ENCODE data around the gene FDXR.

GRCh38 chr17:74872313-74873036 lies at the start of gene FDXR:
- no peak for TF ChIP-seq POLR2A (IDR thresholded peaks at IDR 0.05; ENCODE audit: low read length)
- TF ChIP-seq GATA1 (IDR thresholded peaks at IDR 0.05; ENCODE audit: low read depth, low read length) = no peak

Measured in erythroblast (primary cell).